Sigmoid colon (tissue), 3 donors: Measurements from ENCODE around the gene PLCL1.

ENCODE experiments used
- CTCF ChIP-seq, 4 experiments: fragments of 450-650 bp in 3 of 4; fragments of 200-600 bp in 1 of 4; IDR thresholded peaks; one replicate each; pipeline ENCODE4 v1.5.1; 2016 to 2019; ENCODE audit warnings: antibody characterized with exemption in 4 of 4, mild to moderate bottlenecking in 3 of 4, moderate library complexity in 2 of 4
- POLR2A ChIP-seq, 2 donors: fragments of 450-650 bp; IDR thresholded peaks; one replicate each; pipeline ENCODE4 v1.6.1; 2016; ENCODE audit warnings: antibody characterized with exemption in 2 of 2, mild to moderate bottlenecking in 2 of 2, moderate library complexity in 2 of 2

GRCh38 chr2:197867033-197867432 lies 62.6 kb downstream of the PLCL1 start:
- TF ChIP-seq POLR2A (IDR thresholded peaks at IDR 0.05) (no peak), CTCF (IDR thresholded peaks at IDR 0.05) (no peak)
